H54 (cell line): Measurements from ENCODE around the gene CNNM3.

Experiments
- DNase-seq: peaks from one replicate; pipeline ENCODE4 v3.0.0; 2011; ENCODE audit warnings: low spot score, mixed read lengths; ENCODE audit not compliant: insufficient read length
- FAIRE-seq: peaks from 3 replicates; lab custom pipeline; 2011; peaks lifted over from hg19 to GRCh38; lab: Jason Lieb, UNC
- POLR2A ChIP-seq: IDR thresholded peaks from 2 replicates; pipeline ENCODE4 v1.6.1; 2011; ENCODE audit warnings: low read depth, mild to moderate bottlenecking, low read length

The CNNM3 gene

GRCh38 chr2:96866586-96866985 is 50.5 kb downstream of the CNNM3 start:
- DNase-seq (no peak), FAIRE-seq (no peak)
- no peak for TF ChIP-seq POLR2A

- no peak for TF ChIP-seq POLR2A
- FAIRE-seq, result no peak
- DNase-seq, result no peak
Observed at GRCh38 chr2:96866986-96867755, 51.1 kb downstream of the CNNM3 start.

GRCh38 chr2:96867756-96868554 is 51.9 kb downstream of the CNNM3 start:
- TF ChIP-seq POLR2A, result no peak
- DNase-seq (no peak), FAIRE-seq (no peak)

GRCh38 chr2:96868555-96869280 is 52.6 kb downstream of the CNNM3 start:
- no peak for FAIRE-seq
- peak; percentile 95 for DNase-seq

GRCh38 chr2:96869281-96869821 is 53.3 kb downstream of the CNNM3 start:
- TF ChIP-seq POLR2A, result no peak
- DNase-seq (peak; percentile 73), FAIRE-seq (no peak)

More at GRCh38 chr2:96868555-96869280, 52.6 kb downstream of the CNNM3 start:
- TF ChIP-seq POLR2A, result peak; percentile 44

GRCh38 chr2:96869822-96870625 is 54.0 kb downstream of the CNNM3 start, which contains the start of gene SEMA4C:
TSS of gene SEMA4C (minus strand) at chr2:96870080. CDS start at chr2:96867886, 2,194 bp downstream.
- no peak for FAIRE-seq
- TF ChIP-seq POLR2A, result peak; percentile 74
- DNase-seq, result peak; percentile 50

GRCh38 chr2:96870626-96871255 is 54.7 kb downstream of the CNNM3 start:
- no peak for TF ChIP-seq POLR2A
- no peak for FAIRE-seq
- no peak for DNase-seq

GRCh38 chr2:96872591-96873349 is 56.7 kb downstream of the CNNM3 start:
- FAIRE-seq (no peak), DNase-seq (no peak)
- TF ChIP-seq POLR2A, result no peak

- FAIRE-seq (no peak), DNase-seq (no peak)
- no peak for TF ChIP-seq POLR2A
Observed at GRCh38 chr2:96873651-96874096, 57.6 kb downstream of the CNNM3 start.

GRCh38 chr2:96874198-96874831 is 58.2 kb downstream of the CNNM3 start:
- no peak for TF ChIP-seq POLR2A
- no peak for DNase-seq
- FAIRE-seq, result no peak
